Amygdala (tissue), 56 donors: Measurements from ENCODE around the gene SLC6A2.
A peak's percentile ranks its signal among the peaks of the same experiment; 100 is the strongest.

Experiments
- DNase-seq, 56 donors: peaks; one replicate each; lab custom pipeline; 2025; lab: John Stamatoyannopoulos, UW

The SLC6A2 gene

DNA sequence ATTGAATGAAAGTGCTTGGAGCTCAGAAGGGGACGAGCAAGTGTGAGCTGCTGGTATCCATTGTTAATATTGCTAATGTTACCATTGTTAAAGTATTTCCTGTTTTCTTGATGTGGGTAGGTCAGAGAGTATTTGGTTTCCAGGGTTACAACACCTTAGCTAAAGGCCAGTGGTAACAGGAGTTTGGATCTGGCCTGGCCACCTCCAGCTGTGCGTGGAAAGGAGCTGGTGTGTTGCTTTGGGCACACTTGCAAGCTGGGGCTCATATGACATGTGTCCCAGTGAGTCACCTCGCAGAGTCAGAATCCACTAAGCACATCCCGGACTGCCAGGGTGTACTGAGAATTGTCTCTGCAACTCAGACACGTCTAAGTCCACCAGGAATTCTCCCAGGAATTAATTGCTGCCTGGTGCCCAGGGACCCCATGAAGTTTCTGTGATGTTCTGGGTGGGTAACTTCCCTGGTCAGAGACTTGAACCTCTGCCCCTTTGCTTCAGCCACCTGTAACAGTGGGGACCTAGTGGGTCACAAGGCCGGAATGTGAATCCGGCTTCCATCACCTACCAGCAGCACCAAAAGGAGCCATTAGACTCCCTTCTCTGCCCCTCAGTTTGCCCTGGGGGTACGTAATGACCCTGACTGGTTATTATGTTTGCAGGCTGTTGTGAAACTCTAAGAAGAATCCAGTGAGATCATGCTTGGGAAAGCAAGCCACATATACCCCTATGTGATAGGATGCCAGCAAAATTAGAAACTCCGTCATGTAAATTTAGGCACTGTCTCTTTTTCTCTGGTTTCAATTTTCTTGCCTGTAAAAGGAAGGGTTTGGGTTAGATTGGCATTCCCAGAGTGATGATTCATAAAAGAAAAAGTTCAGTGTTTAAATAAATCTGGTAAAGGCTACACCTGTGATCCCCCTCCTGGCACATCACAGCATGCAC lies 12.8 kb downstream of the SLC6A2 start:
- no peak for DNase-seq

- no peak for DNase-seq
These were observed 15.6 kb downstream of the SLC6A2 start for GRCh38 chr16:55671206-55671973.

GRCh38 chr16:55671974-55672280 lies 16.1 kb downstream of the SLC6A2 start:
- DNase-seq = no peak

DNA sequence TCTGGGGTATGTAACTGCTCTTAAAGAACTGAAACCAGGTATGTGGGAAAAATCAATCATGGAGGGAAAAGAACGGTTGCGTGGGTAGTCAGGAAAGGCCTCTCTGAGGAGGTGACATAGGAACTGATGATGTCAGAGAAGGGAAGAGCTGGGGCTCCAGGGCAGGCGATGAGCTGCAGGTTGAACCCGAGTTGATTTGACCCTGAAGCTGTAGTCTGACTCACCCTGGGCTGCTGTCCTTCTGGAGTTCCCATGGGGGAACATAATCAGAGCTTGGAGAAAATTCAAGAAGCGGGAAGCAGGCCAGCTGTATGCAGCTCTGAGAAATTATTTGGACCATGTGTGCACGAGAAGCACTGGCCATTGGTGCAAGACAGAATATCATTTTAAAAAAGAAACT lies 16.7 kb downstream of the SLC6A2 start:
- no peak for DNase-seq

DNA sequence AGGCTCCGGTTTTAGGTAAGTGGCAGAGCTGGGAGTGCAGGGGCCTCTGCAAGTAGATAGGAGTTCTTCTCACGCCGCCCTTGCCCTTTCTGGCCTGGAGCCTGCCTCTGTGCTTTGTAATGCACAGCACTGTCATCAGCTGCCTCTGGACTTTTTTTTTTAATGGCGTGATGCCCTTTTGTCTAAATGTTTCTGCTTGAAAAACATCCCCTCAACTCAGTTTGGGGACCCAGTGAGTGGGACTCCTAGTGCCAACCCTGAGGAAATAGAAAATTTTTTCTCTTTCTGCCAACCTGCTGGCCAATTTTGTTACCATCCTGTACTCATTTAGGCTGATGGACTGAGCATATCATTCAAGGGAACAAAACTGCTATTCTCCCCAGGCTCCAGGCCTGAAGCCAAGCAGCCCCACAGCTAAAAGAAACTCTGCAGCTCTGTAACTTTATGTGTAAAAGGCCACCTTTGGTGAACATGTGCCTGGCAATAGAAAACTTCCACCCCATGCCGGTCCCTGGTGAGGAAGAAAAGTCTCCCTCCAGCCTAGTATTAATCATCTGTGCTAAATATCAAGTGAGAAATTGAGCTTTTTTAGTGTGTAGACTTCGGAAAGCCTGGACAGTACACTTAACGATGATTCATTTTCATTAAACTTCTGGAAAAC lies 22.5 kb downstream of the SLC6A2 start:
- peak in 54 of 56 donors; percentile 15 to 93 (median 66) for DNase-seq

DNA sequence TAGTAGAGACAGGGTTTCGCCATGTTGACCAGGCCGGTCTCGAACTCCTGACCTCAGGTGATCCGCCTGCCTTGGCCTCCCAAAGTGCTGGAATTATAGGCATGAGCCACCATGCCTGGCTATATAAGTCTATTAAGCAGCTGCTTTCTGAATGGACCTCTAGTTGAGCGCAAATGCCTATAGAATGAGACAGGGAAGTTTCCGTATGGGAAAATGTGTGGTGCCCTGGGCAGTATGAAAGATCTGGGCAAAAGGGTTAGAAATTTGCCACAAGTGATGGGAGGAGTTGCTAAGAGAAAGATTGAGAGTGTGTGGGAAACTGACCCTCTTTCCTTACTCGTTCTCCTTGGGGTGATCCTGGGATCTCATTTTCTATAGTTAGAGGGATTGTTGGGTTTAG lies 26.3 kb downstream of the SLC6A2 start:
- DNase-seq = no peak

DNA sequence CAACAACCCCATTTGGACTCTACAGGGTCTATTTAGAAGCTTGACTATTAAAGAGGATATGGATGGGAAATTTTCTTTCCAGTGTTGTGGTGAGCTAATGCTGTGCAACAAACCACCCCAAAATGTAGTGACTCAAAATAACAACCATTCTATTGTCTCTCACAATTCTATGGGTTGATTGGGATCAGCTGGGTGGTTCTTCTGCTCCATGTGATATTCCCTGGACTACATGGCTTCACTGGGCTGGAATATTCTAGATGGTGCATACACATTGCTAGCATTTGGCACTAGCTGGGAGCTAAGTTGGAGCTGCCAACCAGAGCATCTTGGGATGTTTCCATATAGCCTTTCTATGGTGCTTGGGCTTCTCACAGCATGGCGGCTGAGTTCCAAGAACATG lies 30.2 kb downstream of the SLC6A2 start:
- DNase-seq = no peak

DNA sequence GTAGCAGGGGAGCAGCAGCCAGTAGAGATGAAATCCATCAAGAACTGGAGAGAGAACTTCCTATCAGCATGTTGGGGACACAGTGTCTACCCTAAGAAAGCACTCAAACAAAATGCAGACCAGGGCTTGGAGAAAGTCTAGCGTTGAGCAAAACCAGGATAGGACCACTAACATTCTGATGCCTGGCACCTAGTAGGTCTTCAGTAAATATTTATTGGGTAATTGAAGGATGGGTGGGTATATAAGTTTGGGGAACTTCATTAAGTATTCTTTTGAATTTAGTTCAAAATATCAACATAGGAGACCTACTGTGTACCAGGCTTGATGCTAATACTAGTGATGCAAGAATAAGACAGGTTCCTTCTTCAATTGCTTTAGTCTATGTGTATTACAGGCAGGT lies 30.9 kb downstream of the SLC6A2 start:
- no peak for DNase-seq

DNA sequence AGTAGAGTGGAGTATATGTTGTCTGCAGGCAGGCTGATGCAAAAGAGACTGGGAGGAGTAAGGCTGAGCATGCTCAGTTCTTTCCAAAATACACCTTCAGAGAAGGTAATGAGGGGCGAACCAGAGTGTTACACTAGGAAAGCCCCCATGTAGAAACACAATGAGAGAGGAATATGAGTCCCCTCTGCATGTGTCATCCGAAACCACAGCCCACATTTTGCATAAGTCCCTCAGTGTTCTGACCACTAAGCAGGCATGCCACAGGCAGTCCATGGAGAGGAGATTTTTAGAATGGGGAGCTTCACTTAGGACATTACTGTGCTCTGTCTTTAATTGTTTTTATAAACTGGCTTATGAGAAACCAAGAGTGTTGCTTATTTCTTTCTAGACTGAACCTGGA lies 32.0 kb downstream of the SLC6A2 start:
- no peak for DNase-seq

- no peak for DNase-seq
These were observed 35.1 kb downstream of the SLC6A2 start for GRCh38 chr16:55690841-55691240.

DNA sequence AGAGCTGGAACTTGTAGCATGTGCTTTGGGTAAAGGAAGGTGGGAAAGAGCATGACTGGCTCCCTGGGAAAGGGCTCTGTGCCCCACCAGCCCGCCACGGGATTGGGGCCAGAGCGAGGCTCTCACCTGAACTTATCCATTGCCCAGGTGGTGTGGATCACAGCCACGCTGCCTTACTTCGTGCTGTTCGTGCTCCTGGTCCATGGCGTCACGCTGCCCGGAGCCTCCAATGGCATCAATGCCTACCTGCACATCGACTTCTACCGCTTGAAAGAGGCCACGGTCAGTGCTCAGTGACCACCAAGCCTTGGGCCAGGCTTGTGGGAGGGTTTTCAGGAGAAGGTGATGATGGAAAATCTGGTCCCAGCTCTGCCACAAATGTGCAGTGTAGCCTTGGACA lies 36.0 kb downstream of the SLC6A2 start:
- no peak for DNase-seq

- DNase-seq = no peak
These were observed 39.8 kb downstream of the SLC6A2 start for GRCh38 chr16:55695595-55695994.

- no peak for DNase-seq
These were observed 42.1 kb downstream of the SLC6A2 start for GRCh38 chr16:55697867-55698266.

DNA sequence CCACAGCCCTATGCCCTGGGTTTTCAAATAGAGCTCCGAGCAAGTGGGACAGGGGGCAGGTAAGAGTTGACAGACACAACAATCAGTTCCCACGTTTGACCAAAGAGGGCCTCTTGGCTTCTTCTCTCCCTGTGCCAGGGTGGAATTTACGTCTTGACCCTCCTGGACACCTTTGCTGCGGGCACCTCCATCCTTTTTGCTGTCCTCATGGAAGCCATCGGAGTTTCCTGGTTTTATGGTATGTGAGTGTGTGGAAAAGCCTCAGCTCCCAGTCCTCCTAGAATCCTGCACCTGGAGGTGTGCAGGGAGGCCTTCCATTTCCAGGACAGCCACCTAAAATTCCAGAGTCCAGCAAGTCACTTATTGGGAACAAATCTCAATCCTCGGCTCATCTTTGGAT lies 42.5 kb downstream of the SLC6A2 start:
- no peak for DNase-seq

GRCh38 chr16:55698946-55699345 lies 43.2 kb downstream of the SLC6A2 start:
- DNase-seq = no peak

- no peak for DNase-seq
These were observed 43.8 kb downstream of the SLC6A2 start for GRCh38 chr16:55699616-55700015.

DNA sequence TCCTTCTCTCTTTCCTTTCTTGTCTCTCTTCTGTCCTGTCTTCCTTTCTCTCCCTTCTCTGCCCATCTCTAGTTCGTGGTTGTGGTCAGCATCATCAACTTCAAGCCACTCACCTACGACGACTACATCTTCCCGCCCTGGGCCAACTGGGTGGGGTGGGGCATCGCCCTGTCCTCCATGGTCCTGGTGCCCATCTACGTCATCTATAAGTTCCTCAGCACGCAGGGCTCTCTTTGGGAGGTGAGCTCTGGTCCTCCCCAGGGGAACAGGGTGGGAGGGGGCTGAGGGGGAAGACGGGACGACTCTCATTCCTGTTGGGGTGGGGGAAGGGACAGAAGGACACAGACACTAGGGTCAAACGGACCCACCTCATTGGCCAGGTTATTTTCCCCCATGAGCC lies 44.3 kb downstream of the SLC6A2 start:
- no peak for DNase-seq

- no peak for DNase-seq
These were observed 45.2 kb downstream of the SLC6A2 start for GRCh38 chr16:55700961-55701360.

DNA sequence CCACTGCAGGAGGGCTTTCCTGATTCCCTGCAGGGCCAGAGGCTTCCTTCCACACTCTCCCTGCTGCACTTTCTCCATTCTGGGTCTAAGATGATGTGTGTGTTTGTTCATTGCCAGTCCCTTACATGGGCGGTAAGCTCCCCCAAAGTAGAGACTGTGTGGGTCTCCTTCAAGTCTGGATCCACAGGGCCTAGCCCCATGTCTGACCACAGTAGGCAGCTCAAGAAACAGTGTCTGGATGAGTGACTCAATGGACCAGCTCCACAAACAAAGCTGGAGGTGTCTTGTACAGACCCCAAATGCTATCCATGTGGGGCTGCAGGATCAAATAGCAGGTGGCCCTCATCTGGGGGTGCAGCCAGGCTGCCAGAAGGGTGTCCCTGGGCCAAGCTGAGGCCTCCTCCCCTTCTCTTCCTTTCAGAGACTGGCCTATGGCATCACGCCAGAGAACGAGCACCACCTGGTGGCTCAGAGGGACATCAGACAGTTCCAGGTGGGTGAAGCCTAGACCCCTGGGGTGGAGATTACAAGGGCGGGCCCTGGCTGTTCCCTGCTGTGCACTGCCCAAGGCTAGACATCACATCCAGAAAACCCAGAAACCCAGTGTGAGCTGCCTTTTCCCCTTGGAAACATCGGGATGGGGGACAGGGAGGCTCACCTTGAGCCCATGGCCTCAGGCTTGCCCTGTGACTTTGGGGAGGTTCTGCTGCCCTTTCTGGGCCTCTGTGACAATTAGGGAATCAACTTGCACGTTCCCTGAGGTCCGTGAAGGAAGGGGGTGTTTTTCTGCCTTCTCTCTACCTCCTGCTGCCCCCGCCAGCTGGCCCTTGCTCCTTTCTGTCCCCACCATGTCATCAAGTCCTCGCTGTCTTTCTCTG lies 45.9 kb downstream of the SLC6A2 start:
- DNase-seq = peak in 15 of 56 donors; percentile 4 to 41 (median 9)
